LNCaP clone FGC (cell line): ENCODE data around the gene GHRL.

Experiments
- DNase-seq: peaks from one replicate; pipeline ENCODE4 v3.0.0-alpha.2; 2011; ENCODE audit warnings: low read depth
- H3K4me3 ChIP-seq: 2 replicates; pipeline ENCODE4 v1.5.1; 2011; ENCODE audit warnings: mild to moderate bottlenecking, low read depth, low read length, control low read depth
- TF ChIP-seq, protein P1 (sequence below): IDR thresholded peaks from 2 replicates; pipeline ENCODE4 v1.5.1; 2012; ENCODE audit warnings: mild to moderate bottlenecking; ENCODE audit not compliant: control insufficient read depth, insufficient read depth; ENCODE audit errors: extremely low read depth

GHRL gene

DNA sequence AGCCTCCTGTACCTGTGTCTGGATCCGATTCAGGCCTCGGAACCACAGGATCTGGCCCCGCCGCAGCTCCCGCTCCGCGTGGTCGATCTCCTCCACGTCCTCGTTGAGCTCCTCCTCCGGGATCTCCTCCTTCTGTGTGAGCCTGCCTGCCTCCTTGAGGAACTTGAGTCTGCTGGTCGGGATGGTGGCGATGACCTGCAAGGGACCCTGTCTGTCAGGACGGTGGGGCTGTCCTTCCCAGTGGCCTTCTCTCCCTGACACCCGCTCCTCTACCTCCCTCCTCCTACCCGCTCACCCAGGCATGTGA lies 45.4 kb upstream of the GHRL start:
- no peak overlapping the region for H3K4me3 ChIP-seq
- DNase-seq = no peak
- TF ChIP-seq, protein P1, sequence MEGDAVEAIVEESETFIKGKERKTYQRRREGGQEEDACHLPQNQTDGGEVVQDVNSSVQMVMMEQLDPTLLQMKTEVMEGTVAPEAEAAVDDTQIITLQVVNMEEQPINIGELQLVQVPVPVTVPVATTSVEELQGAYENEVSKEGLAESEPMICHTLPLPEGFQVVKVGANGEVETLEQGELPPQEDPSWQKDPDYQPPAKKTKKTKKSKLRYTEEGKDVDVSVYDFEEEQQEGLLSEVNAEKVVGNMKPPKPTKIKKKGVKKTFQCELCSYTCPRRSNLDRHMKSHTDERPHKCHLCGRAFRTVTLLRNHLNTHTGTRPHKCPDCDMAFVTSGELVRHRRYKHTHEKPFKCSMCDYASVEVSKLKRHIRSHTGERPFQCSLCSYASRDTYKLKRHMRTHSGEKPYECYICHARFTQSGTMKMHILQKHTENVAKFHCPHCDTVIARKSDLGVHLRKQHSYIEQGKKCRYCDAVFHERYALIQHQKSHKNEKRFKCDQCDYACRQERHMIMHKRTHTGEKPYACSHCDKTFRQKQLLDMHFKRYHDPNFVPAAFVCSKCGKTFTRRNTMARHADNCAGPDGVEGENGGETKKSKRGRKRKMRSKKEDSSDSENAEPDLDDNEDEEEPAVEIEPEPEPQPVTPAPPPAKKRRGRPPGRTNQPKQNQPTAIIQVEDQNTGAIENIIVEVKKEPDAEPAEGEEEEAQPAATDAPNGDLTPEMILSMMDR = no peak

- no peak for DNase-seq
- H3K4me3 ChIP-seq = no peak overlapping the region
- TF ChIP-seq, protein P1 = no peak
Measured at GRCh38 chr3:10337323-10338163, 44.8 kb upstream of the GHRL start.

DNA sequence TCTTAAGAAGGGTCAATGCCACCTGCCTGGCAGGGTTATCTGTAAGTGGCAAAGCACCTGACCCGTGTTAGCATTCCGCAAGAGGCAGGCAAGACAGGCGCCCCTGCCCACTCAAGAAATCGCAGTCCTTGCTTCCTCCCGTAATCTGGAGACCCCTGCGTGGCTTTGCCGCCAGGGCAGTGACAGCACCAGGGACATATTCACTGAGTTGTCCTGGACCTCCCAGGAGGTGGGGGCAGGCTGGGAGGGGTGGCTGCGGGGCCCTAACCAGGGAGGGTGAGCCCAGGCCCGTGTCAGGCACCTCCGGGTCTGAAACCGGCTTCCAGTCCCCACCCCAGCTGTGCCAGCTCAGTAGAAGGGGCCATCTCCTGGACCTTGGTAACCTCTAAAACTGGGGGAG lies 44.0 kb upstream of the GHRL start:
- TF ChIP-seq, protein P1 = no peak
- no peak overlapping the region for H3K4me3 ChIP-seq
- DNase-seq = no peak

DNA sequence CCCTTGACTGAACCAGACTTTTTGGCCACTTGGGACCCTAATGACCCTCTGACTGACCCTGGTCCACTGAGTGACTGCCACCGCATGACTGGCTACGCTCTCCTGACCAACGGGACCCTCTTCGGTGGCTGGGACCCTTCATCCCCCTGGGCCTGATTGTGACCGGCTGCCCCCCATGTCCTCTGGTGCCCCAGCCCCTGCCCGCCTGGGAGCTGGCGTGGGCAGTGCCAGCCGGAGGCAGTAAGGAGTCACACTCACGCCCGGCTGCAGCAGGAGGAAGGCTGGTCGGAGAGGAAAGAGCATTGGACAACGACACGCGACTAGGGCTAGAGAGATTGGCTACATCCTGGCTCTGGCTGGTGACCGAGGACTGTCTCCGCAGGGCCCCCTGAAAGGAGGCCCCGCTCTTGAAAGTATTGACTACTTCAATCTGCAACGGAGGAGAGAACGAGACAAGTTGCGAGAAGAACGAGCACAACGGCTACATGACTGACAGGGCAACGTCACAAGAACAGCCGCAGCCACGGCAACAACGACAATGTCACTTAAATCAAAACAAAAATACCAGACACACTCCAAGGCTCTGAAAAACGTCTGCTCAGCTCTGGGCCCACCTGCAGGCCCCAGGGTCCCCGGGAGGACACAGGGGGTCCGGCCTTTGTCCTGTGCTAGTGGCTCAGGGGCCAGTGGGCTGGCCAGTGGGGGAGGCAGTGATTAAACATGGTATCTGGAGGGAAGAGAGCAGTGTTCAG lies 43.3 kb upstream of the GHRL start:
- DNase-seq = no peak
- TF ChIP-seq, protein P1 = no peak
- no peak overlapping the region for H3K4me3 ChIP-seq

DNA sequence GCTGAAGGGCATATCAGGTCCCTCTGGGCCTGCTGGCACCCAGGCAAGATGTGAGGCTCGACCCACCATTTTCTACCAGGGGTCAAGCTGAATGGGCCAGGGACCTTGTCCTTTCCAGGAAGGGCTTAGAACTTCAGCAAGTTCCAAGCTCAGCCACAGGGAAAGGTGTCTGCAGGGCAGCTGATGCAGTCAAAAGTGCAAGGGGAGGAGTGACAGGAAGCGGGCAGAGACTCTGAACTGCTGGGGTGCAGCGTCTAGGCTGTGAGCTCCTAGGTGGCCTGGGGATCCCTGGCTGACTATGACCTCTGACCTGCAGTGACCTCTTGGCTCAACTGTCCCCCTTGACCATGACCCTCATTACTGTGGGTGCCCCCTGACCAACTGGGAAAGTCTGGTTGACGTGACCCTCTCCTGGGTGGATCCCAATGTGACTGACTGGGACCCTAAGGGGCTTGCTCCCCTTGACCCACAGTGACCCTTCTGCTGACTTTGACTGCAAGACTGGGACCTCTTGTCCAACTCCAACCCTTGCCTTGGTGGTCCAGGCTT lies 42.5 kb upstream of the GHRL start:
- TF ChIP-seq, protein P1 = no peak
- H3K4me3 ChIP-seq = no peak overlapping the region
- no peak for DNase-seq

- no peak overlapping the region for H3K4me3 ChIP-seq
- TF ChIP-seq, protein P1 = peak; percentile 50; the same call in 1 of the 2 replicates
- no peak for DNase-seq
Measured at GRCh38 chr3:10334459-10334858, 41.7 kb upstream of the GHRL start.
